ENCODE data around the gene ASB13.

Gene ASB13

GRCh38 chr10:5666008-5666840 is at the start of gene ASB13:
ASB13 (minus strand) TSS chr10:5666595; CDS start chr10:5666551, 44 bp downstream.
- Histone ChIP-seq H3K27me3 (ENCODE audit: low read depth) (no peaks in the 10 kb centered on the region), H3K9me3 (no peaks in the 10 kb centered on the region), H3K36me3 (replicated peaks) (no peaks in the 10 kb centered on the region), H3K4me1 (peaks cover 22% of the 10 kb centered on the region), H3K4me3 (peak within 1 kb of the TSS; percentile 72)
- in situ Hi-C loops (cut with MboI; ENCODE audit: low sequenced_read_pairs) = no loop called here
- DNase-seq (ENCODE audit: low spot score in 2 of 2) = peak; percentile 59 to 88

- Histone ChIP-seq H3K27me3 (ENCODE audit: low read depth) (no peaks in the 10 kb centered on the region), H3K4me3 (no peak overlapping the region), H3K36me3 (replicated peaks) (no peaks in the 10 kb centered on the region), H3K9me3 (no peaks in the 10 kb centered on the region), H3K4me1 (peaks cover 37% of the 10 kb centered on the region)
- in situ Hi-C loops (cut with MboI; ENCODE audit: low sequenced_read_pairs) = no loop called here
- peak in 1 of 2 experiments; percentile 13 for DNase-seq (ENCODE audit: low spot score in 2 of 2)
Observed at GRCh38 chr10:5711642-5712041, 45.2 kb upstream of the ASB13 start.

GRCh38 chr10:5710859-5711258 is 44.5 kb upstream of the ASB13 start:
- Histone ChIP-seq H3K9me3 (no peaks in the 10 kb centered on the region), H3K27me3 (ENCODE audit: low read depth) (no peaks in the 10 kb centered on the region), H3K4me1 (peaks cover 37% of the 10 kb centered on the region), H3K36me3 (replicated peaks) (no peaks in the 10 kb centered on the region), H3K4me3 (no peak overlapping the region)
- in situ Hi-C loops (cut with MboI; ENCODE audit: low sequenced_read_pairs) = no loop called here
- DNase-seq (ENCODE audit: low spot score in 2 of 2) = no peak

- no peaks in the 10 kb centered on the region for H3K9me3 ChIP-seq
- H3K36me3 ChIP-seq (replicated peaks) = no peaks in the 10 kb centered on the region
- H3K4me3 ChIP-seq = no peak overlapping the region
- no peaks in the 10 kb centered on the region for H3K27me3 ChIP-seq (ENCODE audit: low read depth)
- in situ Hi-C loops (cut with MboI; ENCODE audit: low sequenced_read_pairs) = no loop called here
- DNase-seq (ENCODE audit: low spot score in 2 of 2) = peak in 1 of 2 experiments; percentile 55
- H3K4me1 ChIP-seq = peaks cover 38% of the 10 kb centered on the region
Observed at GRCh38 chr10:5709865-5710264, 43.5 kb upstream of the ASB13 start.

GRCh38 chr10:5708356-5708755 is 42.0 kb upstream of the ASB13 start:
- H3K36me3 ChIP-seq (replicated peaks) = no peaks in the 10 kb centered on the region
- peaks cover 37% of the 10 kb centered on the region for H3K4me1 ChIP-seq
- no peaks in the 10 kb centered on the region for H3K9me3 ChIP-seq
- DNase-seq (ENCODE audit: low spot score in 2 of 2) = no peak
- no peaks in the 10 kb centered on the region for H3K27me3 ChIP-seq (ENCODE audit: low read depth)
- in situ Hi-C loops (cut with MboI; ENCODE audit: low sequenced_read_pairs) = no loop called here
- H3K4me3 ChIP-seq = no peak overlapping the region

GRCh38 chr10:5698062-5698461 is 31.7 kb upstream of the ASB13 start:
- H3K4me1 ChIP-seq = peaks cover 34% of the 10 kb centered on the region
- no peak overlapping the region for H3K4me3 ChIP-seq
- H3K27me3 ChIP-seq (ENCODE audit: low read depth) = no peaks in the 10 kb centered on the region
- no peaks in the 10 kb centered on the region for H3K9me3 ChIP-seq
- in situ Hi-C loops (cut with MboI; ENCODE audit: low sequenced_read_pairs) = no loop called here
- DNase-seq (ENCODE audit: low spot score in 2 of 2) = no peak
- no peaks in the 10 kb centered on the region for H3K36me3 ChIP-seq (replicated peaks)

GRCh38 chr10:5697342-5697741 is 30.9 kb upstream of the ASB13 start:
- Histone ChIP-seq H3K9me3 (no peaks in the 10 kb centered on the region), H3K27me3 (ENCODE audit: low read depth) (no peaks in the 10 kb centered on the region), H3K4me1 (peaks cover 38% of the 10 kb centered on the region), H3K4me3 (no peak overlapping the region), H3K36me3 (replicated peaks) (no peaks in the 10 kb centered on the region)
- DNase-seq (ENCODE audit: low spot score in 2 of 2) = no peak
- in situ Hi-C loops (cut with MboI; ENCODE audit: low sequenced_read_pairs) = no loop called here

GRCh38 chr10:5694573-5694972 is 28.2 kb upstream of the ASB13 start:
- no peaks in the 10 kb centered on the region; the same call in 1 of the 2 replicates for H3K36me3 ChIP-seq (replicated peaks)
- DNase-seq (ENCODE audit: low spot score in 2 of 2) = no peak
- no peaks in the 10 kb centered on the region for H3K27me3 ChIP-seq (ENCODE audit: low read depth)
- in situ Hi-C loops (cut with MboI; ENCODE audit: low sequenced_read_pairs) = no loop called here
- H3K9me3 ChIP-seq = no peaks in the 10 kb centered on the region
- H3K4me1 ChIP-seq = peaks cover 21% of the 10 kb centered on the region
- no peak overlapping the region for H3K4me3 ChIP-seq

- peak; percentile 58 to 59 for DNase-seq (ENCODE audit: low spot score in 2 of 2)
- no peaks in the 10 kb centered on the region for H3K9me3 ChIP-seq
- peaks cover 13% of the 10 kb centered on the region for H3K4me1 ChIP-seq
- H3K4me3 ChIP-seq = no peak overlapping the region
- no peaks in the 10 kb centered on the region; the same call in 1 of the 2 replicates for H3K36me3 ChIP-seq (replicated peaks)
- in situ Hi-C loops (cut with MboI; ENCODE audit: low sequenced_read_pairs) = no loop called here
- H3K27me3 ChIP-seq (ENCODE audit: low read depth) = no peaks in the 10 kb centered on the region
Observed at GRCh38 chr10:5692461-5693358, 26.3 kb upstream of the ASB13 start.

- H3K4me3 ChIP-seq = no peak overlapping the region
- H3K4me1 ChIP-seq = peaks cover 16% of the 10 kb centered on the region
- in situ Hi-C loops (cut with MboI; ENCODE audit: low sequenced_read_pairs) = no loop called here
Observed at GRCh38 chr10:5691786-5692185, 25.4 kb upstream of the ASB13 start.

GRCh38 chr10:5688587-5688986 is 22.2 kb upstream of the ASB13 start:
- Histone ChIP-seq H3K9me3 (peaks cover 4% of the 10 kb centered on the region; the same call in 1 of the 2 replicates), H3K27me3 (ENCODE audit: low read depth) (no peaks in the 10 kb centered on the region), H3K36me3 (replicated peaks) (no peaks in the 10 kb centered on the region; the same call in 1 of the 2 replicates), H3K4me1 (peaks cover 23% of the 10 kb centered on the region), H3K4me3 (no peak overlapping the region)
- DNase-seq (ENCODE audit: low spot score in 2 of 2) = no peak
- in situ Hi-C loops (cut with MboI; ENCODE audit: low sequenced_read_pairs) = no loop called here

More at GRCh38 chr10:5691786-5692185, 25.4 kb upstream of the ASB13 start:
- Histone ChIP-seq H3K27me3 (ENCODE audit: low read depth) (no peaks in the 10 kb centered on the region), H3K36me3 (replicated peaks) (no peaks in the 10 kb centered on the region; the same call in 1 of the 2 replicates), H3K9me3 (no peaks in the 10 kb centered on the region)
- no peak for DNase-seq (ENCODE audit: low spot score in 2 of 2)

GRCh38 chr10:5685764-5686240 is 19.4 kb upstream of the ASB13 start:
- H3K4me3 ChIP-seq = peak overlapping the region; percentile 76
- no peaks in the 10 kb centered on the region for H3K27me3 ChIP-seq (ENCODE audit: low read depth)
- DNase-seq (ENCODE audit: low spot score in 2 of 2) = no peak
- peaks cover 4% of the 10 kb centered on the region; the same call in 1 of the 2 replicates for H3K9me3 ChIP-seq
- peaks cover 15% of the 10 kb centered on the region for H3K4me1 ChIP-seq
- no peaks in the 10 kb centered on the region; the same call in 1 of the 2 replicates for H3K36me3 ChIP-seq (replicated peaks)
- in situ Hi-C loops (cut with MboI; ENCODE audit: low sequenced_read_pairs) = no loop called here

GRCh38 chr10:5684971-5685763 is 18.8 kb upstream of the ASB13 start:
- DNase-seq (ENCODE audit: low spot score in 2 of 2) = peak; percentile 71 to 80
- in situ Hi-C loops (cut with MboI; ENCODE audit: low sequenced_read_pairs) = no loop called here
- H3K27me3 ChIP-seq (ENCODE audit: low read depth) = peaks cover 3% of the 10 kb centered on the region; the same call in 1 of the 2 replicates
- H3K4me1 ChIP-seq = peaks cover 15% of the 10 kb centered on the region
- peaks cover 4% of the 10 kb centered on the region; the same call in 1 of the 2 replicates for H3K9me3 ChIP-seq
- H3K36me3 ChIP-seq (replicated peaks) = no peaks in the 10 kb centered on the region
- peak overlapping the region; percentile 76 for H3K4me3 ChIP-seq

Data from HAP-1 (cell line).